ENCODE data around the gene KCTD11.
A peak's percentile ranks its signal among the peaks of the same experiment; 100 is the strongest.
"Not testable (repeated sequence)": the region's sequence is repeated elsewhere in the genome, so short reads cannot be mapped to it uniquely, and the experiment has no call there.

KCTD11 gene

GRCh38 chr17:7363311-7363710 lies 11.3 kb downstream of the KCTD11 start:
- DNase-seq (ENCODE audit: insufficient read length, low spot score) = peak; percentile 68
- FAIRE-seq = no peak
- TF ChIP-seq POLR2A (IDR thresholded peaks at IDR 0.05; ENCODE audit: low read depth, low read length) = no peak

- FAIRE-seq; DNase-seq (ENCODE audit: insufficient read length, low spot score): not testable (repeated sequence)
These were observed 14.0 kb downstream of the KCTD11 start for GRCh38 chr17:7365963-7366362.

- TF ChIP-seq POLR2A (IDR thresholded peaks at IDR 0.05; ENCODE audit: low read depth, low read length) = no peak
- FAIRE-seq = no peak
These were observed 15.1 kb downstream of the KCTD11 start for GRCh38 chr17:7367083-7367482.

GRCh38 chr17:7367918-7368598 lies 16.1 kb downstream of the KCTD11 start:
- no peak for TF ChIP-seq POLR2A (IDR thresholded peaks at IDR 0.05; ENCODE audit: low read depth, low read length)
- no peak for FAIRE-seq

More at GRCh38 chr17:7367083-7367482, 15.1 kb downstream of the KCTD11 start:
- DNase-seq (ENCODE audit: insufficient read length, low spot score) = no peak

GRCh38 chr17:7368599-7368994 lies 16.6 kb downstream of the KCTD11 start:
- not testable (repeated sequence) for DNase-seq (ENCODE audit: insufficient read length, low spot score); FAIRE-seq

More at GRCh38 chr17:7367918-7368598, 16.1 kb downstream of the KCTD11 start:
- DNase-seq (ENCODE audit: insufficient read length, low spot score) = no peak

- DNase-seq (ENCODE audit: insufficient read length, low spot score) (no peak), FAIRE-seq (no peak)
- TF ChIP-seq POLR2A (IDR thresholded peaks at IDR 0.05; ENCODE audit: low read depth, low read length) = no peak
These were observed 17.9 kb downstream of the KCTD11 start for GRCh38 chr17:7369825-7370224.

- DNase-seq (ENCODE audit: insufficient read length, low spot score) (no peak), FAIRE-seq (no peak)
- TF ChIP-seq POLR2A (IDR thresholded peaks at IDR 0.05; ENCODE audit: low read depth, low read length) = no peak
These were observed 18.9 kb downstream of the KCTD11 start for GRCh38 chr17:7370853-7371252.

GRCh38 chr17:7374353-7374752 lies 22.4 kb downstream of the KCTD11 start:
- DNase-seq (ENCODE audit: insufficient read length, low spot score) (no peak), FAIRE-seq (no peak)
- TF ChIP-seq POLR2A (IDR thresholded peaks at IDR 0.05; ENCODE audit: low read depth, low read length) = no peak

GRCh38 chr17:7379134-7379533 lies 27.2 kb downstream of the KCTD11 start:
- no peak for TF ChIP-seq POLR2A (IDR thresholded peaks at IDR 0.05; ENCODE audit: low read depth, low read length)
- no peak for DNase-seq (ENCODE audit: insufficient read length, low spot score)

GRCh38 chr17:7380321-7380720 lies 28.4 kb downstream of the KCTD11 start:
- TF ChIP-seq POLR2A (IDR thresholded peaks at IDR 0.05; ENCODE audit: low read depth, low read length) = no peak
- DNase-seq (ENCODE audit: insufficient read length, low spot score) (no peak), FAIRE-seq (no peak)

More at GRCh38 chr17:7379134-7379533, 27.2 kb downstream of the KCTD11 start:
- no peak for FAIRE-seq

- DNase-seq (ENCODE audit: insufficient read length, low spot score) = no peak
- TF ChIP-seq POLR2A (IDR thresholded peaks at IDR 0.05; ENCODE audit: low read depth, low read length) = no peak
- no peak for FAIRE-seq
These were observed 29.1 kb downstream of the KCTD11 start, which contains the start of gene TNK1 for GRCh38 chr17:7380855-7381683. Gene TNK1, plus strand, starts transcription at chr17:7381089. Its CDS starts 1,838 bp downstream, at chr17:7382927.

GRCh38 chr17:7382901-7383300 lies 30.9 kb downstream of the KCTD11 start:
- no peak for FAIRE-seq
- no peak for DNase-seq (ENCODE audit: insufficient read length, low spot score)
- TF ChIP-seq POLR2A (IDR thresholded peaks at IDR 0.05; ENCODE audit: low read depth, low read length) = no peak

- TF ChIP-seq POLR2A (IDR thresholded peaks at IDR 0.05; ENCODE audit: low read depth, low read length) = no peak
These were observed 31.4 kb downstream of the KCTD11 start for GRCh38 chr17:7383371-7383741.

GRCh38 chr17:7383742-7384488 lies 32.0 kb downstream of the KCTD11 start:
- FAIRE-seq = no peak
- DNase-seq (ENCODE audit: insufficient read length, low spot score) = no peak
- TF ChIP-seq POLR2A (IDR thresholded peaks at IDR 0.05; ENCODE audit: low read depth, low read length) = no peak

More at GRCh38 chr17:7383371-7383741, 31.4 kb downstream of the KCTD11 start:
- FAIRE-seq = no peak
- no peak for DNase-seq (ENCODE audit: insufficient read length, low spot score)

Measured in H54 (cell line).